H1 (cell line): Measurements from ENCODE around the gene ADAMTS17. TPM values are rescaled to one million over a fixed set of nuclear protein-coding genes. Genes with fewer than 3 reads are reported as not detected.

Experiments used
- CTCF ChIA-PET: fragments of 300-600 bp; sonication (Branson Sonifier 250); formaldehyde crosslinking; loops from one replicate; lab custom pipeline; 2021; ENCODE audit not compliant: partially characterized antibody; lab: Charles Lee
- POLR2A ChIA-PET: fragments of 300-600 bp; sonication (Branson Sonifier 250); formaldehyde crosslinking; loops from one replicate; lab custom pipeline; 2021; ENCODE audit warnings: inconsistent platforms; ENCODE audit not compliant: partially characterized antibody; lab: Charles Lee
- DNase-seq, 2 experiments: peaks; one replicate each; pipeline versions ENCODE4 v3.0.0 to v3.0.0-alpha.2; 2010 to 2022; ENCODE audit warnings: low spot score in 2 of 2, low read depth in 1 of 2, mixed read lengths in 1 of 2
- FAIRE-seq: peaks from 2 replicates; lab custom pipeline; 2011; peaks lifted over from hg19 to GRCh38; lab: Jason Lieb, UNC
- H2AFZ ChIP-seq: 2 replicates; pipeline ENCODE4 v1.8.1; 2012; ENCODE audit warnings: low read length, inconsistent platforms
- H2AK5ac ChIP-seq: 2 replicates; pipeline ENCODE4 v1.6.1; 2013; ENCODE audit warnings: low read depth, low read length
- H2BK120ac ChIP-seq: replicated peaks from 2 replicates; pipeline ENCODE3; 2013; ENCODE audit warnings: low read depth, low read length, inconsistent platforms
- H2BK12ac ChIP-seq: 2 replicates; pipeline ENCODE4 v1.6.1; 2013; ENCODE audit warnings: low read depth, low read length
- H2BK15ac ChIP-seq: 2 replicates; pipeline ENCODE4 v1.6.1; 2013; ENCODE audit warnings: low read length
- H2BK20ac ChIP-seq: 2 replicates; pipeline ENCODE4 v1.6.1; 2013; ENCODE audit warnings: low read length
- H2BK5ac ChIP-seq: 2 replicates; pipeline ENCODE4 v1.6.1; 2013; ENCODE audit warnings: low read depth, low read length
- H3K14ac ChIP-seq: 2 replicates; pipeline ENCODE4 v1.6.1; 2013; ENCODE audit warnings: inconsistent platforms; ENCODE audit not compliant: insufficient read length
- H3K18ac ChIP-seq: 2 replicates; pipeline ENCODE4 v1.6.1; 2013; ENCODE audit warnings: low read length; ENCODE audit errors: extremely low read depth
- H3K23ac ChIP-seq: 2 replicates; pipeline ENCODE4 v1.6.1; 2013; ENCODE audit warnings: inconsistent platforms; ENCODE audit not compliant: insufficient read length
- H3K23me2 ChIP-seq: 2 replicates; pipeline ENCODE4 v1.6.1; 2013; ENCODE audit warnings: low read depth, low read length
- H3K27ac ChIP-seq: 2 replicates; pipeline ENCODE4 v1.6.1; 2011; ENCODE audit warnings: low read depth, low read length, inconsistent platforms
- H3K27me3 ChIP-seq, 4 experiments: replicated peaks in 1 of 4; 1 replicate in 1 of 4; 2 replicates in 3 of 4; pipeline versions ENCODE4 v1.6.1 to v1.8.1; 2011 to 2013; ENCODE audit warnings: low read length in 3 of 4, mild to moderate bottlenecking in 3 of 4, inconsistent platforms in 2 of 4, mixed read lengths in 2 of 4, moderate library complexity in 1 of 4; ENCODE audit not compliant: control insufficient read depth in 3 of 4, insufficient read depth in 3 of 4; ENCODE audit errors: extremely low read depth in 1 of 4
- H3K36me3 ChIP-seq, 4 experiments: 2 replicates each; pipeline versions ENCODE4 v1.6.1 to v1.8.1; 2011 to 2013; ENCODE audit warnings: mild to moderate bottlenecking in 4 of 4, low read length in 3 of 4, moderate library complexity in 2 of 4, control low read depth in 1 of 4, inconsistent platforms in 1 of 4; ENCODE audit not compliant: insufficient read depth in 4 of 4, control insufficient read depth in 2 of 4
- H3K4ac ChIP-seq: replicated peaks from 2 replicates; pipeline ENCODE3; 2013; ENCODE audit warnings: low read length, low read depth, mixed read lengths, inconsistent platforms; ENCODE audit not compliant: insufficient read length
- H3K4me1 ChIP-seq, 4 experiments: replicated peaks in 1 of 4; 1 replicate in 1 of 4; 2 replicates in 3 of 4; pipeline versions ENCODE4 v1.6.1 to v1.8.1; 2011 to 2013; ENCODE audit warnings: low read length in 3 of 4, inconsistent platforms in 2 of 4, mixed read lengths in 1 of 4; ENCODE audit not compliant: insufficient read depth in 4 of 4, control insufficient read depth in 3 of 4
- H3K4me2 ChIP-seq, 2 experiments: 2 replicates each; pipeline versions ENCODE4 v1.6.1 to v1.8.1; 2011 to 2013; ENCODE audit warnings: low read depth in 2 of 2, low read length in 2 of 2, control low read depth in 1 of 2, inconsistent platforms in 1 of 2, mild to moderate bottlenecking in 1 of 2; ENCODE audit not compliant: insufficient read depth in 1 of 2
- H3K4me3 ChIP-seq, 4 experiments: fragments of 200-600, 300-600 bp in 1 of 4; sonication (generic), shearing (Covaris generic), sonication (Bioruptor Twin) in 1 of 4; 2 replicates each; pipeline versions ENCODE4 v1.5.1 to v1.8.1; 2011 to 2016; ENCODE audit warnings: low read length in 4 of 4, low read depth in 3 of 4, control low read depth in 2 of 4, inconsistent platforms in 2 of 4, mild to moderate bottlenecking in 2 of 4, mixed read lengths in 1 of 4, moderate library complexity in 1 of 4; ENCODE audit not compliant: insufficient read depth in 2 of 4; ENCODE audit errors: extremely low read depth in 1 of 4
- H3K56ac ChIP-seq: replicated peaks from 2 replicates; pipeline ENCODE3; 2013; ENCODE audit warnings: low read depth, mild to moderate bottlenecking, mixed read lengths, low read length, inconsistent platforms; ENCODE audit not compliant: insufficient read length
- H3K79me1 ChIP-seq: 2 replicates; pipeline ENCODE4 v1.6.1; 2013; ENCODE audit warnings: low read depth, low read length, control low read depth
- H3K79me2 ChIP-seq, 2 experiments: 2 replicates each; pipeline versions ENCODE4 v1.6.1 to v1.8.1; 2012 to 2013; ENCODE audit warnings: low read length in 2 of 2, mild to moderate bottlenecking in 2 of 2, inconsistent platforms in 1 of 2; ENCODE audit not compliant: insufficient read depth in 2 of 2, control insufficient read depth in 1 of 2
- H3K9ac ChIP-seq, 4 experiments: replicated peaks in 1 of 4; 1 replicate in 1 of 4; 2 replicates in 3 of 4; pipeline versions ENCODE4 v1.6.1 to v1.8.1; 2011 to 2013; ENCODE audit warnings: low read depth in 3 of 4, low read length in 3 of 4, control low read depth in 2 of 4, mild to moderate bottlenecking in 2 of 4, moderate library complexity in 2 of 4, inconsistent platforms in 1 of 4; ENCODE audit errors: extremely low read depth in 1 of 4
- H3K9me3 ChIP-seq, 2 experiments: 2 replicates each; pipeline versions ENCODE4 v1.6.1 to v1.8.1; 2012 to 2013; ENCODE audit warnings: mild to moderate bottlenecking in 2 of 2, moderate library complexity in 2 of 2, control low read depth in 1 of 2, inconsistent platforms in 1 of 2, low read depth in 1 of 2, low read length in 1 of 2, mixed read lengths in 1 of 2; ENCODE audit not compliant: insufficient read depth in 2 of 2
- H4K20me1 ChIP-seq, 2 experiments: replicated peaks in 1 of 2; 2 replicates each; pipeline versions ENCODE3 to v1.8.1; 2011 to 2013; ENCODE audit warnings: inconsistent platforms in 2 of 2, low read length in 2 of 2, mild to moderate bottlenecking in 1 of 2; ENCODE audit not compliant: insufficient read depth in 2 of 2, control insufficient read depth in 1 of 2
- H4K5ac ChIP-seq: 2 replicates; pipeline ENCODE4 v1.6.1; 2013; ENCODE audit warnings: low read length, low read depth, mixed read lengths, inconsistent platforms; ENCODE audit not compliant: insufficient read length
- H4K8ac ChIP-seq: 2 replicates; pipeline ENCODE4 v1.8.0; 2013; ENCODE audit warnings: mild to moderate bottlenecking, moderate library complexity, low read length, inconsistent platforms; ENCODE audit not compliant: insufficient read depth; ENCODE audit errors: extremely low read depth
- H4K91ac ChIP-seq: replicated peaks from 2 replicates; pipeline ENCODE3; 2013; ENCODE audit warnings: low read length, mixed read lengths, inconsistent platforms; ENCODE audit not compliant: insufficient read length
- CEBPB ChIP-seq: IDR thresholded peaks from 2 replicates; pipeline ENCODE4 v1.6.1; 2012; ENCODE audit warnings: low read depth, low read length
- CHD1 ChIP-seq: IDR thresholded peaks from 2 replicates; pipeline ENCODE4 v1.6.1; 2012; ENCODE audit warnings: low read depth, low read length, improper control_type of control experiment
- FOSL1 ChIP-seq: IDR thresholded peaks from 2 replicates; pipeline ENCODE4 v1.6.1; 2011; ENCODE audit warnings: mild to moderate bottlenecking, low read depth, low read length, moderate library complexity; ENCODE audit not compliant: insufficient read depth
- GABPA ChIP-seq: IDR thresholded peaks from 2 replicates; pipeline ENCODE4 v1.6.1; 2011; ENCODE audit warnings: mild to moderate bottlenecking, low read length, moderate library complexity, borderline replicate concordance; ENCODE audit not compliant: insufficient read depth
- GTF2F1 ChIP-seq: IDR thresholded peaks from 2 replicates; pipeline ENCODE4 v1.6.1; 2012; ENCODE audit warnings: low read depth, low read length, improper control_type of control experiment, borderline replicate concordance
- KDM4A ChIP-seq: IDR thresholded peaks from one replicate; pipeline ENCODE4 v1.7.1; 2012; ENCODE audit warnings: low read depth, mild to moderate bottlenecking, moderate library complexity, low read length, inconsistent platforms; ENCODE audit not compliant: severe bottlenecking
- MAFK ChIP-seq: IDR thresholded peaks from 2 replicates; pipeline ENCODE4 v1.6.1; 2012; ENCODE audit warnings: low read depth, mild to moderate bottlenecking, improper control_type of control experiment, low read length
- RNF2 ChIP-seq: fragments of 200-900, 300-1000 bp; sonication (generic); IDR thresholded peaks from 2 replicates; pipeline ENCODE4 v1.7.1; 2016; ENCODE audit warnings: borderline replicate concordance, low read depth, mild to moderate bottlenecking, antibody characterized with exemption, low read length; ENCODE audit not compliant: poor library complexity, severe bottlenecking; ENCODE audit errors: missing control alignments
- SAP30 ChIP-seq: fragments of 300-600 bp; sonication (generic); IDR thresholded peaks from 2 replicates; pipeline ENCODE4 v1.7.1; 2012; ENCODE audit warnings: low read length, moderate library complexity, mild to moderate bottlenecking, inconsistent platforms; ENCODE audit not compliant: insufficient read depth, insufficient replicate concordance
- SRF ChIP-seq: IDR thresholded peaks from 2 replicates; pipeline ENCODE4 v1.6.1; 2011; ENCODE audit warnings: mild to moderate bottlenecking, low read depth, low read length, moderate library complexity
- TCF12 ChIP-seq: IDR thresholded peaks from 2 replicates; pipeline ENCODE4 v1.6.1; 2011; ENCODE audit warnings: low read depth, mild to moderate bottlenecking, low read length
- TEAD4 ChIP-seq: IDR thresholded peaks from 2 replicates; pipeline ENCODE4 v1.6.1; 2012; ENCODE audit warnings: low read depth, low read length, inconsistent platforms, mixed read lengths
- YY1 ChIP-seq: IDR thresholded peaks from 2 replicates; pipeline ENCODE4 v1.6.1; 2011; ENCODE audit warnings: low read depth, mild to moderate bottlenecking, low read length
- WGBS, 2 experiments: shearing (Covaris generic) in 1 of 2; methylation state at CpG; one replicate each; pipeline versions ENCODE4 v1.1.6 to v1.1.7; 2013 to 2015; ENCODE audit warnings: low lambda C conversion rate in 2 of 2, mixed read lengths in 2 of 2, inconsistent platforms in 1 of 2, low coverage in 1 of 2, missing lambda C conversion rate in 1 of 2; ENCODE audit not compliant: insufficient replicate concordance in 2 of 2, insufficient coverage in 1 of 2, insufficient read length in 1 of 2; ENCODE audit errors: extremely low coverage in 1 of 2, missing lambda C conversion rate in 1 of 2; 5-methylcytosine and 5-hydroxymethylcytosine counted together
- polyA plus RNA-seq, 7 experiments: library from polyadenylated mRNA; depleted of rRNA in 3 of 7; stranded (reverse) in 5 of 7; unstranded in 2 of 7; fragments of >200 nt in 5 of 7; fragments of 200-250 nt in 2 of 7; gene quantifications; 1 replicate in 5 of 7; 2 replicates in 1 of 7; 4 replicates in 1 of 7; pipeline versions ENCODE4 v1.2.1 to v1.2.3, GENCODE V29; 2011 to 2013; ENCODE audit warnings: missing spikeins in 2 of 7, mixed read lengths in 2 of 7
- total RNA-seq: library from RNA; stranded (reverse); fragmentation: NEBNext Ultra II Directional; extraction: Animal tissue kit (Norgen Biotek cat#: 25700); gene quantifications from 2 replicates; pipeline ENCODE4 v1.2.1, GENCODE V29; 2021
- TF ChIP-seq, protein P1 (sequence below): IDR thresholded peaks from 2 replicates; pipeline ENCODE4 v1.6.1; 2012; ENCODE audit warnings: inconsistent platforms

The ADAMTS17 gene
- total and polyA plus RNA-seq, 2 of the 8 experiments (the other 6 are each of a cell fraction or from before 2014, with no cell fraction given), result 0.51 to 1.7 TPM

DNA sequence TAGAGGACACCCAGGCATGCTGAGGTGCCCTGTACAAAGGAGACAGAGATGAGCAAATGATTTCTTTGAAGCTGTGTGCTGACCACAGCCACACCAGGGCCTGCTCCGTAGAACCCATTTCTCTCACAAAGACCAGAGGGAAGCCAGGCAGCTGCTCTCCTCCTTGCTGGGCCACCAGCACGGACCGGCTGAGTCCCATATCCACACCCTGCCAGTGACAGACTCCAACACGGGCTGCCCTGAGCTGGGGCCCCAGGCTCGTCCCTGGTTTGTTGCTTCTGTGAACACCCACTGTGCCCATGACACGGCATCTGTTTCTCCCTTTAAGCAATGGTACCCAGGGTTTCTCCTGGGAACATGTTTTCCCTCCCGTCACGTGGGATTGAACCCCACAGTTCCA is 284.5 kb downstream of the ADAMTS17 start:
- Histone ChIP-seq H4K5ac (no peak overlapping the region), H3K4me2 (no peak overlapping the region), H2BK5ac (no peak overlapping the region), H2BK12ac (no peak overlapping the region), H2AK5ac (no peak overlapping the region), H4K91ac (no peak overlapping the region), H3K14ac (no peak overlapping the region), H4K20me1 (no peaks in the 10 kb centered on the region), H2BK120ac (no peak overlapping the region), H2BK20ac (no peak overlapping the region), H3K4ac (no peak overlapping the region), H3K79me1 (no peaks in the 10 kb centered on the region), H3K36me3 (no peaks in the 10 kb centered on the region), H3K9me3 (no peaks in the 10 kb centered on the region; a peak in 1 of 4 replicates), H3K18ac (no peak overlapping the region), H3K4me1 (no peaks in the 10 kb centered on the region), H3K23me2 (peaks cover 2% of the 10 kb centered on the region; the same call in 1 of the 2 replicates), H3K4me3 (no peak overlapping the region), H3K27ac (no peak overlapping the region), H3K23ac (no peak overlapping the region), H3K56ac (no peak overlapping the region), H4K8ac (no peak overlapping the region), H3K79me2 (no peaks in the 10 kb centered on the region), H3K27me3 (peaks cover 0 to 2% (median 0%) of the 10 kb centered on the region in 4 experiments; a peak in 2 of 7 replicates), H2AFZ (no peak overlapping the region), H3K9ac (no peak overlapping the region), H2BK15ac (no peak overlapping the region)
- FAIRE-seq (no peak), DNase-seq (no peak)
- ChIA-PET POLR2A (no interaction called here), CTCF (interaction anchor here (0.7 to 1.4 kb wide), 3 partner anchors 19 to 285 kb away, joined by 3 to 5 read pairs (median 3); no protein-coding TSS in a partner anchor)
- WGBS, 2 experiments, result 93% methylated on average over 8 of the region's 8 CpGs; no CpG with 5 or more reads in 1 of the 2 experiments
- TF ChIP-seq SRF (no peak), CEBPB (no peak), SAP30 (no peak), TCF12 (no peak), YY1 (no peak), GABPA (no peak), TEAD4 (no peak), MAFK (no peak), KDM4A (no peak), RNF2 (no peak), CHD1 (no peak), GTF2F1 (no peak), FOSL1 (no peak)
- TF ChIP-seq, protein P1, sequence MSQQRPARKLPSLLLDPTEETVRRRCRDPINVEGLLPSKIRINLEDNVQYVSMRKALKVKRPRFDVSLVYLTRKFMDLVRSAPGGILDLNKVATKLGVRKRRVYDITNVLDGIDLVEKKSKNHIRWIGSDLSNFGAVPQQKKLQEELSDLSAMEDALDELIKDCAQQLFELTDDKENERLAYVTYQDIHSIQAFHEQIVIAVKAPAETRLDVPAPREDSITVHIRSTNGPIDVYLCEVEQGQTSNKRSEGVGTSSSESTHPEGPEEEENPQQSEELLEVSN, result no peak
